ENCODE results near the gene AGBL1. TPM values are rescaled to one million over a fixed set of nuclear protein-coding genes. Genes with fewer than 3 reads are reported as not detected.
"Not testable (repeated sequence)": the region's sequence is repeated elsewhere in the genome, so short reads cannot be mapped to it uniquely, and the experiment has no call there.

AGBL1 gene
- total RNA-seq, 1 experiment from 2014 or later: not detected

- not testable (repeated sequence) for H3K9ac ChIP-seq (ENCODE audit: low read length); H3K4me1 ChIP-seq (ENCODE audit: low read length); H3K79me2 ChIP-seq (ENCODE audit: low read length); DNase-seq; H4K20me1 ChIP-seq (ENCODE audit: insufficient read depth, low read depth, low read length); H2AFZ ChIP-seq (ENCODE audit: low read length); H3K27ac ChIP-seq (ENCODE audit: low read length); H3K9me2 ChIP-seq (replicated peaks; ENCODE audit: insufficient read depth, low read length); H3K4me2 ChIP-seq (ENCODE audit: low read depth, low read length, poor library complexity, severe bottlenecking); H3K4me3 ChIP-seq (ENCODE audit: low read length); H3K9me3 ChIP-seq (ENCODE audit: low read length); H3K27me3 ChIP-seq (ENCODE audit: low read length); H3K36me3 ChIP-seq (ENCODE audit: insufficient read depth, low read length)
Observed at GRCh38 chr15:87042619-87043018, 962.9 kb downstream of the AGBL1 start.

- H3K79me2 ChIP-seq (ENCODE audit: low read length): no peaks in the 10 kb centered on the region
- no peaks in the 10 kb centered on the region for H3K9me2 ChIP-seq (replicated peaks; ENCODE audit: insufficient read depth, low read length)
- no peaks in the 10 kb centered on the region; the same call in 1 of the 2 replicates for H3K9me3 ChIP-seq (ENCODE audit: low read length)
- H4K20me1 ChIP-seq (ENCODE audit: insufficient read depth, low read depth, low read length): no peaks in the 10 kb centered on the region
- no peaks in the 10 kb centered on the region for H3K27me3 ChIP-seq (ENCODE audit: low read length)
- H3K4me1 ChIP-seq (ENCODE audit: low read length): no peaks in the 10 kb centered on the region
- H3K4me2 ChIP-seq (ENCODE audit: low read depth, low read length, poor library complexity, severe bottlenecking): no peak overlapping the region
- H3K27ac ChIP-seq (ENCODE audit: low read length): no peak overlapping the region
- DNase-seq: no peak
- H3K36me3 ChIP-seq (ENCODE audit: insufficient read depth, low read length): no peaks in the 10 kb centered on the region
- H3K4me3 ChIP-seq (ENCODE audit: low read length): no peak overlapping the region
- no peak overlapping the region for H2AFZ ChIP-seq (ENCODE audit: low read length)
- H3K9ac ChIP-seq (ENCODE audit: low read length): no peak overlapping the region
Observed at GRCh38 chr15:87045746-87046145, 966.1 kb downstream of the AGBL1 start.

- no peaks in the 10 kb centered on the region for H3K27me3 ChIP-seq (ENCODE audit: low read length)
- H3K36me3 ChIP-seq (ENCODE audit: insufficient read depth, low read length): no peaks in the 10 kb centered on the region
- DNase-seq: no peak
- no peak overlapping the region for H3K4me3 ChIP-seq (ENCODE audit: low read length)
- H3K27ac ChIP-seq (ENCODE audit: low read length): no peak overlapping the region
- no peaks in the 10 kb centered on the region for H3K9me2 ChIP-seq (replicated peaks; ENCODE audit: insufficient read depth, low read length)
- no peaks in the 10 kb centered on the region; the same call in none of the 2 replicates for H3K9me3 ChIP-seq (ENCODE audit: low read length)
- no peak overlapping the region for H2AFZ ChIP-seq (ENCODE audit: low read length)
- no peaks in the 10 kb centered on the region for H3K4me1 ChIP-seq (ENCODE audit: low read length)
- H4K20me1 ChIP-seq (ENCODE audit: insufficient read depth, low read depth, low read length): no peaks in the 10 kb centered on the region
- H3K9ac ChIP-seq (ENCODE audit: low read length): no peak overlapping the region
- no peaks in the 10 kb centered on the region for H3K79me2 ChIP-seq (ENCODE audit: low read length)
- H3K4me2 ChIP-seq (ENCODE audit: low read depth, low read length, poor library complexity, severe bottlenecking): no peak overlapping the region
Observed at GRCh38 chr15:87047203-87047965, 967.7 kb downstream of the AGBL1 start.

Small RNA genes within 50 kb of the gene (small RNA-seq; reads per million reads assigned to genes)
- gene RF00284: 0.55 reads per million, percentile 12 among the genes with 10 or more reads in this experiment
- not detected for gene RNA5SP400
